Omental fat pad (tissue), 4 donors: ENCODE measurements around the gene CTAG1B. TPM values are rescaled to one million over a fixed set of nuclear protein-coding genes. Genes with fewer than 3 reads are reported as not detected.
"Not testable (repeated sequence)": the region's sequence is repeated elsewhere in the genome, so short reads cannot be mapped to it uniquely, and the experiment has no call there.

Experiments
- ATAC-seq: fragments of 150-250 bp; one replicate; pipeline ENCODE4 v1.9.1; 2016; ENCODE audit warnings: mild to moderate bottlenecking, moderate library complexity; ENCODE audit not compliant: low FRiP score
- DNase-seq: peaks from one replicate; pipeline ENCODE4 v3.0.0-alpha.2; 2019; ENCODE audit warnings: low spot score
- total RNA-seq, 4 donors: library from RNA; depleted of rRNA; stranded (reverse); fragments of >200 nt; gene quantifications; one replicate each; pipeline ENCODE4 v1.1.0, GENCODE V29; 2016
- TF ChIP-seq, protein P1 (sequence below), 3 donors: fragments of 450-650 bp; IDR thresholded peaks; one replicate each; pipeline ENCODE4 v1.5.1; 2016 to 2017; ENCODE audit warnings: antibody characterized with exemption in 3 of 3, mild to moderate bottlenecking in 3 of 3, moderate library complexity in 2 of 3

The CTAG1B gene
- not detected for total RNA-seq

DNA sequence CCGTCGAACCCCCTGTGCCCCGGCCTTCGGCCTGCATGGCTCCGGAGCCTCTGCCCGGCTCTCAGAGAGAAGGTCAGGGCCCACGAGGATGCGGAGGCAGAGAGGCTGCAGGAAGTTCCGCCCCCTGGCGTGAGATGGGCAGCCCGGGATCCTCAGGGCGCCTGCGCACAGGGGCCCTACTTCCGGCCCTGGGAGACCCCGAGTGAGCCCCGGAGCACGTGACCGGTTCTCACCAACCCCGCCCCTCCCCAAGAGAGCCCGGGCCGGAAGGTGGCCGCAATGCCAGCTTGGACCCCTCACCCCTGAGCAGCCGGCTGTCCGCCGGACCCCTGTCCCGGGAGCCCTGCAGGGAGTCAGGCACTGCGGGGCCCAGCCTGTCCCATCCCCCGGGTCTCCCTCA, at the start of gene CTAG1B:
TSS of gene CTAG1B (minus strand) at position 101 of the 400 bp plus-strand sequence. CDS start at position 37, 64 bp downstream.
- ATAC-seq, DNase-seq: not testable (repeated sequence)

DNA sequence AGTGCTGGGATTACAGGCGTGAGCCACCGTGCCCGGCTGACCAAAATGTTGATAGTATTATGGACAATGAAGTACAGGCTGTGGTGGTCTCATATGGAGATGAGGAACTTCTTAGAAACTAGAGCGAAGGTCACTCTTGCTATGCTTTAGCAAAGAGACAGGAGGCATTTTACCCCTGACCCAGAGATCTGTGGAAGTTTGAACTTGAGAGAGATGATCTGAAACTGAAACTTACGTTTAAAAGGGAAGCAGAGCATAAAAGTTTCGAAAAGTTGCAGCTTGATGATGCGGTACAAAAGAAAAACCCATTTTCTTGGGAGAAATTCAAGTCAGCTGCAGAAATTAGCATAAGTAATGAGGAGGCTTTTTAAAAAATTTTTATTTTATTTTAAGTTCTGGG, 42.8 kb upstream of the CTAG1B start:
- TF ChIP-seq, protein P1, sequence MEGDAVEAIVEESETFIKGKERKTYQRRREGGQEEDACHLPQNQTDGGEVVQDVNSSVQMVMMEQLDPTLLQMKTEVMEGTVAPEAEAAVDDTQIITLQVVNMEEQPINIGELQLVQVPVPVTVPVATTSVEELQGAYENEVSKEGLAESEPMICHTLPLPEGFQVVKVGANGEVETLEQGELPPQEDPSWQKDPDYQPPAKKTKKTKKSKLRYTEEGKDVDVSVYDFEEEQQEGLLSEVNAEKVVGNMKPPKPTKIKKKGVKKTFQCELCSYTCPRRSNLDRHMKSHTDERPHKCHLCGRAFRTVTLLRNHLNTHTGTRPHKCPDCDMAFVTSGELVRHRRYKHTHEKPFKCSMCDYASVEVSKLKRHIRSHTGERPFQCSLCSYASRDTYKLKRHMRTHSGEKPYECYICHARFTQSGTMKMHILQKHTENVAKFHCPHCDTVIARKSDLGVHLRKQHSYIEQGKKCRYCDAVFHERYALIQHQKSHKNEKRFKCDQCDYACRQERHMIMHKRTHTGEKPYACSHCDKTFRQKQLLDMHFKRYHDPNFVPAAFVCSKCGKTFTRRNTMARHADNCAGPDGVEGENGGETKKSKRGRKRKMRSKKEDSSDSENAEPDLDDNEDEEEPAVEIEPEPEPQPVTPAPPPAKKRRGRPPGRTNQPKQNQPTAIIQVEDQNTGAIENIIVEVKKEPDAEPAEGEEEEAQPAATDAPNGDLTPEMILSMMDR (IDR thresholded peaks at IDR 0.05) = no peak
- ATAC-seq (no peak), DNase-seq (no peak)

DNA sequence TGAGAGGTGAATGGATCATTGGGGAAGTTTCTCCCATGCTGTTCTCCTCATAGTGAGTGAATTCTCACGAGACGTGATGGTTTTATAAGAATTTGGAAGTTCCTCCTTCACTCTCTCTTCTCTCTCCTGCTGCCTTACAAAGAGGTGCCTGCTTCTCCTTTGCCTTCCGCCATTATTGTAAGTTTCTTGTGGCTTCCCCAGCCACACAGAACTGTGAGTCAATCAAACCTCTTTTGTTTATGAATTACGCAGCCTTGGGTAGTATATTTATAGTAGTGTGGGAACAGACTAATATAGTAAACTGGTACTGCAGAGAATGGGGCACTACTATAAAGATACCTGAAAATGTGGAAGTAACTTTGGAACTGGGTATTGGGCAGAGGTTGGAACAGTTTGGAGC, 42.1 kb upstream of the CTAG1B start:
- DNase-seq (no peak), ATAC-seq (no peak)
- TF ChIP-seq, protein P1 (IDR thresholded peaks at IDR 0.05) = no peak

DNA sequence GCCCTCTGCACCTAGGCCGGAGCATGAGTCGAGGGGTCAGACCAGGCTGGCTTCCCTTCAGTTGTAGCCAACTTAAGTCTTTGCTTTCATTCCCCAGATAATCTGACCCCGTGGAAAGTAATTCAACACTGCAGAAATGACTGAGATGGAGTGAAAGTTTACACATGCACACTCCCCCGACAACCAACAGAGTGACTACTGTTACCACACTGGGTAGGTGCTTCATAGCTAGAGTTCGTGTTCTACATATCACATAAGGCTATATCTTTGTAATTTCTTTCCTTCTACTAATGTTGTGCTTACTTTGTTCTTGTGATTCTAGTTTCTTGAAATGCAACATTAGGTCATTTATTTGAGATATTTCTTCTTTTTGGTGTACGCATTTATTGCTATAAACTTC, 41.5 kb upstream of the CTAG1B start:
- TF ChIP-seq, protein P1 (IDR thresholded peaks at IDR 0.05) = no peak
- ATAC-seq = no peak
- no peak for DNase-seq

DNA sequence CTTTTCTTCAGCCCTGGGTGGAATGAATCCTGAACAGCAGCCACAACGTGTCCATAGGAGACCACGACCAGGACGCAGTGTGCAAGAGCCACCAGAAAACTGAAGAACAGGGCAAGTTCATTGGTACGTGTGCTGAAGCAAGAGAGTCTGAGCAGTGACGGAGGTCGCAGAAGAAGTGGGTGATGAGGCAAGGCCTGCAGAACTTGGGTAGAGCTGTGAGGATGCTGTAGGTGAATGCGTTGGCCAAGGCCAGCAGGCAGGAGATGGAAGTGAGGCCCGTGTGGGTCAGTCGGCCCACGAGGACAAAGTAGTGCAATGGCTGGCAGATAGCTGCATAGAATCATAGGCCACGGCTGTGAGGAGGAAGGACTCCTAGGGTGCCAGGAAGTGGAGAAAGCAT, 39.9 kb upstream of the CTAG1B start:
- no peak for ATAC-seq
- TF ChIP-seq, protein P1 (IDR thresholded peaks at IDR 0.05) = no peak
- DNase-seq = no peak

DNA sequence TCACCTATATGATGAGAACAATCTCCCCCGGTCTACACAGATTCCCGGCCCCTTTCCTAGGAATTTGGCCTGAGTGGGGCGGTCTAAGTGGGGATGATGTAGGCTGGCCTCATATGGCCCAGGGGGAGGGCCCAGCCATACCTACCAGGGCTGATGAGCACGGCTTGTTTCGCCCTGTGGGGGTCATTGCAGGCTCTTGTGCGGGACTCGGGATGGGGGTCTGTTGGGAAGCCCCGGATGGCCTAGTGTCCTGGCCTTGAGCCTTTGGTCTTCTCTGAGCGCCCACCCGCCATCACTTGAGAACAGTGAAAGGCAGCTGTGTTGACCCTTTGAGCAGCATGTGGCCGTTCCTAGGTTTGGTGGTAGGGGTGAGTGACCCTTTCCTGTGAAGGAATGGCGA, 39.1 kb upstream of the CTAG1B start:
- no peak for ATAC-seq
- no peak for DNase-seq
- TF ChIP-seq, protein P1 (IDR thresholded peaks at IDR 0.05) = no peak

DNA sequence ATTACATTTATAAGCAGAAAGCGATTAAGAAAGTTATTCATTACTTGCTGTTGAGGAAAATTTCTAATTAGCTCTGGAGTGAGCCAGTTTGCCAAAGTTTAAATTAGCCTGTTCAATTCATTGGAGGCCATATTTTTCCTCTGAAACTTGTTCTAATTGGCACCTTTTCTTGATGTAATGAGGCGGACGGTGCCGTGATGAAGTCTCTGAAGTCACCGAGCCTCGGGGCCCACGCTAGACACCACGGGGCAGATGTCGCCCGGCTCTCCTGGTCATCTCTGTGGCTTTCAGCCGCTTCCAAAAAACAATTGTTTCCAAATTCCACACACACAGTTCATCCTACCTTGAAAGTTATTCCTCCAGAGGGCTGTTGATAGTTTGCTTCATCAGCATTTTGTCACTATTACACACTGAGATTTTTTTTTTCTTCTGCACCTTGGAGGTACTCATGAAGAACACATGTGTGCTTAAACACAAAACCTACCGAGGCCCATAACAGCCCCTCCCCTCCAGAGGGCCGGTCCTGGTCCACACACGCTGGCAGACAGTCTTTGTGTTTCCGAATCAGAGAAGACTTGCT, 38.2 kb upstream of the CTAG1B start:
- TF ChIP-seq, protein P1 (IDR thresholded peaks at IDR 0.05) = no peak
- DNase-seq (no peak), ATAC-seq (no peak)
